Fibroblast of skin of scalp (primary cell): ENCODE results near the gene KLF7.

ENCODE experiments used
- DNase-seq: peaks from one replicate; pipeline ENCODE4 v3.0.0-alpha.2; 2013

Gene KLF7

DNA sequence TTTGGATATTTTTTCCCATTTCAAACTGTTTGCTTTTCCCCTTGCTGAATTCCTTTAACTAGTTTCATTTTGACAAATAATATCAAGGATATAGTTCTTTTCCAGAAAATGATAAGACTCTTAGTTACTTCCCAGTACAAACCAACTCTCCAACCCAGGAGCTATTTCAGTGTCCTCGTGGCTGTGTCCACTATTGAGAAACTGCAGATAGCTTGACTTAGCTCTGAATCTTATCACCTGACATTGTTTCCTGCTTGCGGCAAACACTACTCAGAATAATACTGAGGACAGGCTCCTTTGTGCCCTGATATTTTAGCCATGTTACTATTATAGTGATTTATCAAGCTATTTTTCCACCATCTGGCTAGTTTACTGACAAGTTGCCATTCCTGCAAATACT, 74.6 kb downstream of the KLF7 start:
- DNase-seq = no peak

GRCh38 chr2:207090389-207090788, 75.4 kb downstream of the KLF7 start:
- no peak for DNase-seq

DNA sequence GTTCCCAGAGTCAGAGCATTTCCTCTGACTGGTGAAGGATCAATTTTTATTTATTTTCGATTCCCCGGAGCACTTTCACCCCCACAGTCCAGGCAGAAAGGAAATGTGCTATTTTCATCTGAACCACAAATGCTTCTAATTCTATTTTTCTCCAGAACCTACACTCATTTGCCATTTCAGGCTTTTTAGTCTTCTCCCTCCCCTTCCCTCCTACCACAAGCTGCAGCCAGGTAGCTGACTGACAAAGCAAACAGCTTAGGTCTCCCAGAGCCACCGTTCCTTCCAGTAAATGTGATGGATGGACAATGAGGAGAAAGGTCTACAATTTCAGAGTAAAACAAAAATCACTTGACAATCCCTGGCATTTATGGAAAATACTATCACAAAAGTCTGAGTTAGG, 76.9 kb downstream of the KLF7 start:
- no peak for DNase-seq

- no peak for DNase-seq
Measured at GRCh38 chr2:207088276-207088675, 77.5 kb downstream of the KLF7 start.

DNA sequence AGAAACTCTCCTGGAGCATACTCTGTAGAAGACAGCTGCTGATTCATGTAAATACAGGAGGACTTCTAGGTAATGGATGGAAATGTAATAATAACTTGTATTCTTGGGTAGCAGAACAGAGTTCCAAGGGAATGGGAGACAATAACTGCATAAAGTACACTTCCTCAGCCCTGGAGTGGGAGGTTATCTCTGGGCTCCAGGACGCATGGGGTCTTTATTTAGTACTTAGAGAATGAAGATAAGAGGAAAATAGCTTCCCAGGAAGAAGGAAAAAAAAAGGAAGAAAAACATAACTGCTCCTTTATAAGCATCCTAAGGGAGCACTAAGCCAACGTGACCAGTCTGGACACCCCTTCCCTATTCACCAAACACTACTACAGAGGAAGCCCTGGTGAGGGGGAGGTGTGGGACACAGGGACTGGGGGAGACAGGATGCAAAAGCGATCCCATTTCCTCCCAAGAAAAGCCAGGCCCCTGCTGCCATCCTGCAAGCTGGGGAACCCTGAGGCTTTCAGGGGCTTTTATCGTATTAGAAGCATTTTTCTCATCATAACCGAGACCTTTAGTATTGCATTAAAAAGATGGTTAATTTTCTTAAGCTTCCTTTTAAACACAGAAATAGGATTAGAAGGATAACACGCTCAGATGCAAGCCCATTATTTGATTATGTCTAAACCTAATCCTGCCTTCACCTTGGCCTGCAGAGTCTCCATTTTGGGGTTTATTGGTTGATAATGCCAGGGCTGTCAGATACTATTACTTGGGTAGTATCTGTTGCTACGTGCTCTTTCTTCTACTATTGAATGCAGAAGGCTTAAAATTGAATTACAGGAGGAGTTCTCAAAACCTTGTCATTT, 78.5 kb downstream of the KLF7 start:
- DNase-seq = no peak

- no peak for DNase-seq
Measured at GRCh38 chr2:207086136-207086535, 79.6 kb downstream of the KLF7 start.

- no peak for DNase-seq
Measured at GRCh38 chr2:207085110-207085509, 80.6 kb downstream of the KLF7 start.

- peak; percentile 17 for DNase-seq
Measured at GRCh38 chr2:207083361-207084110, 82.2 kb downstream of the KLF7 start.

DNA sequence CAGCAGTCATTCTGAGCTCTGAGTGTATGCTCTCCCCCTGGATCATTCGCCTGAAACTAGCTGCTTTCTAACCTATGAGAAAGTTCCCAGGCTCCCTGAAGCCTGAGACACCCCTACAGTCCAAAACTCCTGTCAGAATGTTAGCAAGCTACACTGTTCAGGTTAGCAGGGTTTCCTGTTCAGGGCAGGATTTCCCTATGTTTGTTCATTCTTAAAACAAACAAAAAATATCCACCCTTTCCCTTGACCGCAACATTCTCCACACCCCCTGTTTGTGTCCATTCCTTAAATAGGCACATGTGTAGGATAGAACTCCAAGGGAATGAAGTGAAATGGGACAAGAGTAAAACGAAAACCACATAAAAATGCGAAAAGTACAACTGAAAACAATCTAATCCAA, 83.1 kb downstream of the KLF7 start:
- DNase-seq = no peak

DNA sequence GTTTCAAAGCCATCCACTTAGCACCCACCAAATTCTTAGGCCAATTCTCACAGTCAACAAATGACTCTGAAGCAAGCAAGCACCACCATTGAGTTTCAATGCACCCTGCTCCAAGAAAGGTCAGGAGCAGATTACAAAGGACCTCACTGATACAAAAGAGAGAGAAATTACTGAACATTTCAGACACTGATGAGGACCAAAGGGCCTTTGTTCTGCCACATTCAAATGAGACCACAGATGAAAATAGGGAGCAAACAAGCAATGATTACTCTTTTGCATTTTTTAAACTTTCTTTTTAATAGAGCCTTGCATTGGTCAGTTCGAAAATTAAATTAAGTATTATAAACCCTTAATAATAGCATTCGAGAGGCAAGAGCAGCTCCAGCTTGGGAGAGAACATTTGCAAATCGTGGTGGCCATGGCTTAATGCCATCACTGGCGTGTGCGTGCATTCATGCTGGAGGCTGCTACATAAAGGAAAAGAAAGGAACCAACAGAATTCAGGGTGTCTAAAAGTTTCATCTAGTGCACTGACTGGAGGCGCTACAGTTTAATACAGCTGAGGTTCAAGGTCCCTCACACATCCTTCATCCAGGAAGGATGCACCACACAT, 87.5 kb downstream of the KLF7 start:
- DNase-seq = no peak

DNA sequence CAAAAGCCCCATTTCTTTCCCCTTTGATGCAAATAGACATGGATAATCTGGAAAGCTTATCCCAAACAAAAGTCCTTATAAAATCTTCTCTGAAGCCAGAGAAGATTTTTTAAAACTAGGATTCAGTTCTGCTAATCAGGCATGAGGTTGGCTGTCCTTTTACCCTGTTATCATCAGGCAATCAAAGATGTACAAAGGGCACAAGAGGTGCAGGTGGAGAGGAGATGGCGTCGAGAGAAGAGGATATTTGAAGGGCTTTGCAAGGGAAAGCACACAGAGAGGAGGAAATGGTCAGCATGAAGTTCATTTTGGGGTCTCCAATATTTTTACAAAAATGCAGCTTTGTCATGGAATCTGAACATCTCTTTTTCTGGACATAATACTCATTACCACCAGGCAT, 88.5 kb downstream of the KLF7 start:
- no peak for DNase-seq

DNA sequence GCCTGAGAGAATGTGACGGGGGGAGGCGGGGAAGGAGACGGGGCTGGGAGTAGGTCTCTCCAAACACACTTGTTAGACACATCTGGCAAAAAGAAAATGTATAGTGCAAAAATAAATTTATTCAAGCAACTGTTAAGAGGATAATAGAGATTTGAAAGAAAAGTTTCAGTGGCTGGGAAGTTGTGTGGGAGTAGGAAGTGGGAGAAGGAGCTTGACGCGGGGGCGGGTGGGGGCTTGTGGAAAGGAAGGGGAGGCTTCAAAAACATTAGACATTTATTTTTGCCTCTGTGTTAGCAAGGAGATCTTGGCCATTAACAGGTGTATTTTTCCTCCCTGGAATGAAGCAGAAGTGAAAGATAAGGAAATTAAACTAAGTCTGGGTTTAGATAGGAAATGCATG, 90.3 kb downstream of the KLF7 start:
- no peak for DNase-seq

DNA sequence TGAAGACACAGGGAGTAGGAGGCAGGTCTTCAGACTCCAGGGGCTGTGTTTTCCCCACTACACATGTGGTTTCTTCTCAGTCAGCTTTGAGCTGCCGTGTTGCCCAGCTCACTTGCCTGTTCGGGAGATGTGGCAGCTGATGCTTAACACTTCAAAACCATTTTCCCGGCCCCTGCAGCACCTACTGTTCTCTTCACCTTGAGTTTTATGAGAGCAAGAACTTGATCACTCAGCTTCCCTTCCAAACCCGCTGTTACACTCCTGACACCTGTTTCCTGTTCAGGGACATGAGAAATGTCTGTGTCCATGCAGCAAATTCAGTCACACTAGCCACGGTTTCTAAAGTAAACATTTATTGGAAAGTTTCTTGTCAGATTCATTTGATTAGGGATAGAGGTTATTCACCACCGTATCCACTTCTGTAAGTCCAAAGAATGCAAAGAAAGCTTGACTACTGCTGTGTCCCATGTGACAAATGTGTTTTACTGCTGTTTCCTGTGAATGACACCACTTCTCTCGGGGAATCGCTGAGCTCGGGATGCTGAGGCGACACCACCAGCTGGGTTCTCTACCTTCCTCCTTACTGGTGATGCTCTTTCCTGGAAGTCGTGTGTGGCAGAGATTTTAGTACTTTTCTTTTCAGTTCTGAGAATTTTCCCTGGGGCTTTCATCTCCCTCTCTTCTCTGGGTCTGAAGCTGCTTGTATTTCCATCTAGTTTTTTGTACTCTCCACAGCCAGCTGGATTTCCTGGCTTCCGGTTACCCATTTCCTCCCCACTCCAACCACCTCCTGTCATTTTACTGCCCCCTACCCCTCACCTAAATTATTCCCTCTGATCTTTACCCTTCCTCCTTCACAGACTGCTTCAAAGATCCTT, 91.7 kb downstream of the KLF7 start:
- peak; percentile 22 for DNase-seq

DNA sequence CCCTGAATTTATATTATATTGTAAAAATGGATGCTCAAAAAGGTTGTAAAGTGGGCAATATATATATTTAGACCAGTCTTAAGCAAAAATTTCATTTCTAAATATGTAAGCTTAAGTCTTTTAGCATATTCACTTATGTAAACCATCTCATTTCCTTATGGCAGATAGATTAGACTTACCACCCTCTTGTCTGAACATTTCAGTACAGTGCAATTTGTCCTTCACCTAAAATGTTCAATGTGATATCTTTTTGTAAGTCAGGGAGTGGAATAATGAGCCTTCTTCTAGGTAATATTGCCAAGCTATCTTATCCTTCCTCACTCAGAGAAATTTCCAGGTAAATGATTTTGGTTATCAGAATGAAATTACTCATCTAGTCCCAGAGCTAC, 92.3 kb downstream of the KLF7 start:
- DNase-seq = no peak

DNA sequence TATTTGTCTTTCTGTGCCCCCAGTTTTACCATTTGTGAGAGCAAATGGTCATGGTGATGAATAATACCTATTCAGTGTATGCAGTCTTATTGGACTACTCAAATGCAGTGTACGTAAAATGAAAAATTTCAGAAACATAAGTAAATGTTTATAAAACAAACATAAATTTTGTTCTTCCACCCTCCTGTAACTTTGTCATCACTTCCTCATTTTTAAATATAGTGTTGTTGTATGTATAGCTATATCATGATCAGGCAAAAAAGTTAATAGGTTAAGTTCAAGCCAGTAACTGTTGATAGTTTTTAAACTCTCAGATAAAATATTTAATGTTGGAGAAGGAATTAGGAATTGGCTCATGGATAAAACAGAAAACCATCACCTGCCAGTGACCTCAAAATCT, 93.2 kb downstream of the KLF7 start:
- no peak for DNase-seq

- DNase-seq = no peak
Measured at GRCh38 chr2:207071820-207072219, 93.9 kb downstream of the KLF7 start.

DNA sequence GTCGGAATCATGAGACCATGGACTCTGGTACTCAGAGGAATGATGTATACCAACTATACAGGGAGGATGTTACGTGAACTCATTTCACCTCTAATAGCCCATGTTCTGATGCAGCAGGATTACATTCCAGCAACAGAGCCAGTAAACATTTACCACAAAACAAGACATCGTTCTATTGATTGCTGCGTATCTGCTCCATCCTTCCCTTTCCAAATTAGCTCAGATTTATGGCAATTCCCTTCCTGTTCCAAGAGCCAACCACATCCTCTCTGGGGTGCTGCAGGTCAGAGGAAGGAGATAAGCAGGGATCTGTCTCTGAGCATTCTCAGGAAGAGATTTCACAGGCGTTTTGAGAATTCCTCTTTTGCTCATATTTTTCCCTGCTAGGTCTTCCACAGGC, 98.3 kb downstream of the KLF7 start:
- no peak for DNase-seq

DNA sequence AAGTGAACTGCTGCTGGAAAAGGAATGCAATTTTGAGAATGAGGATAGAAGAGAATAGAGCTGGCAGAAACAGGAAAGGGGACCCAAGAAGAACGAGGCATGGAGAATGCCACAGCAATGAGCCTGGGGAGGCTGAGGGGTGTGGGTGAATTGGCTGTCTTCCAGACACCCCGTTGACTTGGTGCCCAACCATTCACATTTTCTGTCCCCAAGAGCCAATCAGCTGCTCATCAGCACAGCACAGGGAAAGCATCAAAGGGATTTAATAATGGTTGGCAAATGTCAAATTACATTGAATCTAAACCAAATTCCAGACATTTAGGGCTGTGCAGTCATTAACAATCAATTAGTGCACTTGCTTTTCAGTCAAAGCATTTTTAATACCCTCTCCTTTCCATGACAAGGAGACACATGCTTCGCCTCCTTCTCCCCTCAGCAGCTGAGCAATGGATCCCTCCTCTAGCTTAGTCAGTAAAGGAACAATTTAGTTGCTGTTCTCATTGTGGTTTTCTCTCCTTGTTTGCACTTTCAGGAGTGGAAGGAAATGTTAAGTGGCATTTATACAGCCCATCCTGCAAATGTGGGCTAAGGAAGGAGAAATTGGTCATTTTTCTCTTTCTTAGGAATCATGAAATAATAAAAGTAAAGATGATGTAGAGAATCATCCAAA, 98.8 kb downstream of the KLF7 start:
- DNase-seq = peak; percentile 17

- no peak for DNase-seq
Measured at GRCh38 chr2:207066166-207066565, 99.6 kb downstream of the KLF7 start.

DNA sequence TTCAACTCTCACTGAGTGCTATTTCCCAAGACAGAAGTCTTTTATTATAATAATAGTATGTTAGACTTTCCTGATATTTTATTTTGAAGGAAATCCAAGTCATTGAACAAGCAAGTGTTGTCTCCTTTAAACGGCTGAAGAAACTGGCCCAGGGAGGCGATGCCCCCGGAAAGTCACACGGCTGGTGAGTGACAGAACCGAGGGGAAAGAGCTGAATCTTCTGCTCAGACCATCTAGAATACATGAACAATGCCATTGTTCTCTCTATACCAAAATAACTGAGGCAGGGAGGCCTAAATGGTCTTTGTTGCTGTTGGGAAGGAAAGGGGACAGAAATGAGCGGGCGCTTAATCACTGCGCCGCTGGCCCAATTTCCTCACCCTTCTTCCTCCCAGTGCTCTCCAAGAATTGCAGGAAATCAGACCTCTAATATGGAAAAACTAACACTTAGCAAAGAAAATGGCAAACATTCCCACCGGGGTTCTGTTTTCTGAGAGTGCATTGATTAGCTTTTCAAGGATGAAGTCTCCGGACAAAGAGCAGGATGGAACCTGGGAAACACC, 101.5 kb downstream of the KLF7 start:
- DNase-seq = no peak

DNA sequence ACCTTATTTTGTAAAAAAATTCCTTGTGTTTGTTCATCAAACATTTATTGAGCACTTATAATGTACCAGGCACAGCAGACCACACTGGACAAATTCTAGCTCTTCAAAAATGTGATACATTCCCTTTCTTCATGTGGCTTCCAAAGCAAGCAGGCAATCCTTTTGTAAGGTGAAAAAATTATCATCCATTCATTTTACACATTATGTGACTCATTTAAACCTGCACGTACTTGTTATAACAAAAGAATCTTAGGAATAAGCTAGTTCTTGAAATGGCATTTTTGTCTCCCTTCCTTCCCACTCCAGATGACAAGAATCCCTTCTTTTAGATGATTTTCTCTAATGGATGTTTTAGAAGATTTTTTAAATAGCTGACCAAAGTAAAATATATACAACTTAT, 104.6 kb downstream of the KLF7 start:
- no peak for DNase-seq

DNA sequence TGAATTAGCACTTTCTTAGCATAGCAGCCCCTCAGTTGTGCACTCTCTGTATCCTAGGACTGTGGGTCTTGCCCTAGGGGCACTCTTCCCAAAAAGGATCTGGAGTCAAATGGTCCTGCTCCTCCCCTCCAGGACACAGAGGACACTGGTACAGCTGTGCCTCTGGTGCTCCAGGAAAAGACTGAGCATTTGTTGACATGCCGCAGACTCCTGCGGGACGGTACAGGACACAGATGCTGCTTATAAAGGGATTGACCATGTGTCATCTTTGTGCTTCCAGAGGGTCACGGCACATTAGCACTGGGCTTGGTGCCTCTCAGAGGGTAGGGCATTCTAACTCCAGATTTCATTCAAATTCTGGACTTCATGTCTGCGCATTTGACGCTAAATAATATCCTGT, 110.5 kb downstream of the KLF7 start:
- DNase-seq = no peak
